Right atrium auricular region (tissue), 2 donors: ENCODE results near the gene MORF4L2. TPM values are rescaled to one million over a fixed set of nuclear protein-coding genes. Genes with fewer than 3 reads are reported as not detected.

Experiments used
- DNase-seq: peaks from one replicate; pipeline ENCODE4 v3.0.0-alpha.2; 2019; ENCODE audit warnings: low spot score
- H3K27ac ChIP-seq, 2 donors: fragments of 200-600 bp; sonication (generic); 1 replicate in 1 of 2; 2 replicates in 1 of 2; pipeline ENCODE4 v1.5.1; 2016 to 2019
- H3K27me3 ChIP-seq, 2 donors: fragments of 200-600 bp; sonication (generic); one replicate each; pipeline versions ENCODE4 v1.5.1 to v1.6.0; 2017 to 2019
- H3K36me3 ChIP-seq: fragments of 200-600 bp; sonication (generic); one replicate; pipeline ENCODE4 v1.5.1; 2016
- H3K4me1 ChIP-seq, 2 donors: fragments of 200-600 bp; sonication (generic); one replicate each; pipeline versions ENCODE4 v1.5.1 to v1.6.0; 2017 to 2019
- H3K4me3 ChIP-seq, 2 donors: fragments of 200-600 bp; sonication (generic); 1 replicate in 1 of 2; 2 replicates in 1 of 2; pipeline ENCODE4 v1.5.1; 2017 to 2019; ENCODE audit warnings: mild to moderate bottlenecking in 1 of 2, moderate library complexity in 1 of 2
- H3K9me3 ChIP-seq, 2 donors: fragments of 200-600 bp; sonication (generic); one replicate each; pipeline ENCODE4 v1.5.1; 2019
- CTCF ChIP-seq, 2 donors: fragments of 200-600 bp; sonication (generic); IDR thresholded peaks; one replicate each; pipeline ENCODE4 v1.5.1; 2019; ENCODE audit warnings: antibody characterized with exemption in 2 of 2
- total RNA-seq, 2 donors: library from RNA; depleted of rRNA; stranded (reverse); fragments of >200 nt; gene quantifications; one replicate each; pipeline ENCODE4 v1.1.0, GENCODE V29; 2016

Gene MORF4L2
- total RNA-seq, 2 donors from 2014 or later, result 193 to 198 TPM

- no peak for TF ChIP-seq CTCF (IDR thresholded peaks at IDR 0.05)
- H3K36me3 ChIP-seq, result no peaks in the 10 kb centered on the region
- no peaks in the 10 kb centered on the region for H3K27me3 ChIP-seq
- H3K4me1 ChIP-seq, result no peaks in the 10 kb centered on the region
- H3K27ac ChIP-seq, result peak overlapping the region; percentile 90 to 93
- H3K4me3 ChIP-seq, result peak overlapping the region; percentile 64 to 66
- H3K9me3 ChIP-seq, result no peaks in the 10 kb centered on the region
- no peak for DNase-seq
Measured at GRCh38 chrX:103630171-103630511, 56.4 kb downstream of the MORF4L2 start.

GRCh38 chrX:103629318-103630170 lies 57.0 kb downstream of the MORF4L2 start:
- Histone ChIP-seq H3K36me3 (no peaks in the 10 kb centered on the region), H3K27me3 (no peaks in the 10 kb centered on the region), H3K4me3 (peak overlapping the region; percentile 64 to 66), H3K27ac (peak overlapping the region; percentile 90 to 93), H3K4me1 (no peaks in the 10 kb centered on the region), H3K9me3 (no peaks in the 10 kb centered on the region)
- peak; percentile 38 to 61 for TF ChIP-seq CTCF (IDR thresholded peaks at IDR 0.05)
- DNase-seq, result no peak

- TF ChIP-seq CTCF (IDR thresholded peaks at IDR 0.05), result no peak
- Histone ChIP-seq H3K4me3 (peak within 1 kb of the TSS; percentile 64 to 66), H3K27ac (peak within 1 kb of the TSS; percentile 90 to 93), H3K4me1 (no peaks in the 10 kb centered on the region), H3K27me3 (no peaks in the 10 kb centered on the region), H3K36me3 (no peaks in the 10 kb centered on the region), H3K9me3 (no peaks in the 10 kb centered on the region)
- DNase-seq, result no peak
Measured at GRCh38 chrX:103628386-103629317, 57.8 kb downstream of the MORF4L2 start, which contains the start of gene TCEAL1. Gene TCEAL1 (plus strand): TSS chrX:103628975. CDS start chrX:103629917, 942 bp downstream.

GRCh38 chrX:103626855-103627254 lies 59.6 kb downstream of the MORF4L2 start:
- TF ChIP-seq CTCF (IDR thresholded peaks at IDR 0.05), result no peak
- H3K27me3 ChIP-seq, result no peaks in the 10 kb centered on the region
- no peak overlapping the region for H3K4me3 ChIP-seq
- H3K27ac ChIP-seq, result no peak overlapping the region
- no peaks in the 10 kb centered on the region for H3K4me1 ChIP-seq
- no peak for DNase-seq
- H3K36me3 ChIP-seq, result no peaks in the 10 kb centered on the region
- H3K9me3 ChIP-seq, result no peaks in the 10 kb centered on the region

Other genes starting within 250 kb of the MORF4L2 start
- under 1 TPM in 1 of 2 donors, not detected in 1; 0.31 TPM for gene RAB40A, start 167.2 kb downstream of the MORF4L2 start, total RNA-seq
- gene TCEAL4, start 101.2 kb downstream of the MORF4L2 start, total RNA-seq, result 10 to 100 TPM; 75.3 to 78.0 TPM
- gene TCEAL3, start 78.7 kb downstream of the MORF4L2 start, total RNA-seq, result 10 to 100 TPM; 31.2 to 47.5 TPM
- 10 to 100 TPM; 39.1 to 48.2 TPM for gene TCEAL1, start 57.7 kb downstream of the MORF4L2 start, total RNA-seq
- not detected for gene TMEM31, start 24.2 kb upstream of the MORF4L2 start, total RNA-seq
- 10 to 100 TPM; 10.6 to 11.9 TPM for gene PLP1, start 90.1 kb upstream of the MORF4L2 start, total RNA-seq
- 10 to 100 TPM; 12.7 to 21.1 TPM for gene RAB9B, start 145.6 kb upstream of the MORF4L2 start, total RNA-seq